ENCODE measurements around the gene SLC6A15.
A peak's percentile ranks its signal among the peaks of the same experiment; 100 is the strongest.

SLC6A15 gene

DNA sequence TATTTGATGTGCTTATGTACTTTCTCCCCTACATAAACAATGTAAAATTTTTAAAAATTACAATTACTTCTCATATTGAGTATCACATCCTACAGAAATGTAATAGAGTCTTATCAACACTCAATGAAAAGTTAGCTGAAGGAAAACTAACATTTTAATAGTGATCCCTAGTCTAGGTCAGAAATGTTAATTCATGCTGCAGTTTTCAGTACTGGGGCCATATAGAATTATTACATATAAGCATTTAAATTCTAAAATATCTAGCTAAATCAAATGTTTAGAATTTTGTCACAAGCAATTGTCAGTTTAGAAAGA is 37.8 kb downstream of the SLC6A15 start:
- DNase-seq (ENCODE audit: low read depth, low spot score): no peak

GRCh38 chr12:84874125-84874824 is 38.3 kb downstream of the SLC6A15 start:
- DNase-seq (ENCODE audit: low read depth, low spot score): peak; percentile 63

GRCh38 chr12:84862186-84862585 is 50.4 kb downstream of the SLC6A15 start:
- DNase-seq (ENCODE audit: low read depth, low spot score): no peak

GRCh38 chr12:84860718-84861117 is 51.9 kb downstream of the SLC6A15 start:
- no peak for DNase-seq (ENCODE audit: low read depth, low spot score)

GRCh38 chr12:84858796-84859195 is 53.8 kb downstream of the SLC6A15 start:
- DNase-seq (ENCODE audit: low read depth, low spot score): no peak

DNA sequence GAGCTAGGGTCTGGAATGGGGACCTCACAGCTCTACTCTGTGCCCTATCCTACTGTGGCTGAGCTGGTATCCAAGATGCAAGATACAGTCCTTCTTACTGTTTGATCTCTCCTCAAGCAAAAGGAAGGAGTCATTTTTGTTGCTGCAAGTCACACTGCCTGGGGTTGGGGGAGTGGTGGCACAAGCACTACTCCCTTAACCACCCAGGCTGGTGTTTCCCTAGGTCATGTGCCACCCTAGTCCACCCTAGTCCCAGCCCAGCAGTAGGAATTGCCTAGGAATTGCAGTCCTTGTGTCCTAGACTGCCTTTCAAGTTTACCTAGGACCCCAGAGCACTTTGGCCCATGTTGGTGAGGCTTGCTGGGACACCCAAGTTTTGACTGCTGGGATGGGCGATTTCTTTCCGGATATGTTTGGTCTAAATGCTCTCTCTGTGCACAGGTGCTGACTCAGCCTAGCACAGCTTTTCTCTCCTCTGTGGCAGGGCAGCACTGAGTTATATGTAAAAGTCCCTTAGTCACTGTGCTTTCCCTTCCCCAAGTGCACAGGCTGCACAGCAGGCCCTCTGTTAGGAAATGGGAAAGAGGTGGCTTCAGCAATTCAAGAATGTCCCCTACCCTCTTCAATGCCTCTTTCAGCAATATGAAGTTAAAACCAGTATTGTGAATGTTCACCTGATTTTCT is 54.9 kb downstream of the SLC6A15 start:
- no peak for DNase-seq (ENCODE audit: low read depth, low spot score)

GRCh38 chr12:84856156-84856900 is 56.3 kb downstream of the SLC6A15 start:
- DNase-seq (ENCODE audit: low read depth, low spot score): peak; percentile 2

- DNase-seq (ENCODE audit: low read depth, low spot score): no peak
These were observed 68.9 kb downstream of the SLC6A15 start for GRCh38 chr12:84843593-84844144.

DNA sequence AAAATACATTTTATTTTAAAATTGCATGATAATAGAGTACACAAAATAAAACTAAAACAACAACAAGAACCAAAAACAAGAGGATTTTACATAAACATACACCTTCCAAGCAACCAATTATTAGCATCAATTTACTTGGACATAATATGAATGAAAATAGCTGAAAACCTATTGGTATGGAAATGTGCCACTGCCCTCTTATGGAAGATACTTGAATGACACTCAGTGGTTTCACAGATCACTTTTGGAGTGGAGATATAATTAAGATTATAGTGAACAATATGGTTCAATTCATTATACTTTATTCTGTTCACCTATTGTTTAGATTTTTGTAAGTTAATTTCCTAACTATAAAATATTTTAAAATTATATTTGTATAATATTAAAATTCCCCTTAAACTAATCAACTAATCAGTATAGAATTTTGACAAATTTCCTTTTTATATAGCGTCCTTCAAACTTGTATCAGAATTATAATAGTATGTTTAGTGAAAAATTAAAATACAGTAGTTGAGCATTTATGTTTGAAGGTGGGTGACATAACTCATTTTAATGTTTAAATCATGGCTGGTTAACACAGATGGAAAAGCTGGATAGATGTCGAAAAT is 70.1 kb downstream of the SLC6A15 start:
- DNase-seq (ENCODE audit: low read depth, low spot score): peak; percentile 70

DNA sequence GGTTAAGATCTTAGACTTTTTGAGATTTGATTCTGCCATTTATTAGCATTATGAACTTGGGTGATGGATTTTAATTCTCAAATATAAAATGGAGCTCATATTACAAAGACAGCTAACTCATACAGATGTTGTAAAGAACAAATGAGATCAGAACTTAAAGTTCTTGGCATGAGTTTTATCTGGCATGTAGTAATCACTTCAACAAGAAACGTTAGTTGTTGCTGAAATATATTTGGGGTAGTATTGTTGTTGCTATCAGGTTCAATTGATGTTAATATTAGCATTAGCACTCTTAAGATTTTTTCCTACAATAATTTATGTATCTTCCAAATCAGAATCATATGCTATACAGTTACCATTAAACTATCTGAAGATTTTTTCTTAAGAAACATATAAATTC is 71.0 kb downstream of the SLC6A15 start:
- DNase-seq (ENCODE audit: low read depth, low spot score): no peak

DNA sequence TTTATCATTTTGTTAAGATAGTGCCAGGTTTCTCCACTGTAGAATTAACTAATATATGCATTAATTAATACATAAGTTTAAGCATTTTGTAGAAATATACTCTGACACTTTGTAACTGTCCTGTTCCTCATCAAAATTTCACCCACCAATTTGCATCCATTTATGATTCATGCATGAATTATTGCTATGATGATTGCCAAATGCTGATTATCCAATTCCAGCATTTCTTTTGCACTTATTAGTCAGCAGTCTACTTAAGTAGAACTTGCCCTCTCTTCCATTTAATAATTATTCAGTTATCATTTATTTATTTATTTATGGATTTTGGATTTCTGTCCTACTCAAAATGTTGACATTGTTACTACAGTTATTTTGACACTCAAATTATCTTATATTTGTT is 72.2 kb downstream of the SLC6A15 start:
- no peak for DNase-seq (ENCODE audit: low read depth, low spot score)

DNA sequence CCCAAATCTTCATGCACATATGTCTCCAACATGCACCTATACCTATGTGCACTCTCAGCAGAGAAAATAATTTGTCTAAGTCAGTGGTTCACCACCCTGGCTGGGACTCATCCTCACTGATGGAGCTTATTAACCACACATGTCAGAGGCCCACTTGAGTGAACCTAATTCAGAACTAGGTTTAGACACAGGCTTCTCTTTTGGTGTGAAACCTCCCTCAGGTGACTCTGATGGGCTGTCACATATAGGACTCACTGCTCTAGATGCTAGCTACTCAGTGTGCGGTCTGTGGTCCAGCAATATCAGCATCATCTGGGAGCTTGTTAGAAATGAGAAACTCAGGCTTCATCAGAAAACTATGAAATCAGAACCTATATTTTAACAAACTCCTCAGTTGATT is 85.7 kb downstream of the SLC6A15 start:
- DNase-seq (ENCODE audit: low read depth, low spot score): no peak

DNA sequence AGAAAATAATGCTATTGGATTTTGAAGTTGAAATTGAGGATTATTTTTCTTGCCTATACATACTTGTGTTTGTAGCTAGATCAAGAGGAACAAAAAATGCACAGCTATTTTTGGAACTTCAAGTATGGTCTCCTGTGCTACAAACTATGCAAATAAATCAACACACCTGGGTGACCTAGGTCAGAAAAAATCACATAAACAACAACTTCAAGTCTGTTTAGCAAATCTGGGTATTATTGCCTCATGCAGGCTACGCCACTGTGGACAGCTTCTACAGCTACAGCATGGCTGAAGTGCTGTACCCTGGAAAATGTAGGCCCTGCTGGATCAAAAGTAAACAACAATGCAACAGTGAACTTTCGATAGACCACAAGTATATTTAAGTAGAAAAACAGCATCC is 87.5 kb downstream of the SLC6A15 start:
- no peak for DNase-seq (ENCODE audit: low read depth, low spot score)

DNA sequence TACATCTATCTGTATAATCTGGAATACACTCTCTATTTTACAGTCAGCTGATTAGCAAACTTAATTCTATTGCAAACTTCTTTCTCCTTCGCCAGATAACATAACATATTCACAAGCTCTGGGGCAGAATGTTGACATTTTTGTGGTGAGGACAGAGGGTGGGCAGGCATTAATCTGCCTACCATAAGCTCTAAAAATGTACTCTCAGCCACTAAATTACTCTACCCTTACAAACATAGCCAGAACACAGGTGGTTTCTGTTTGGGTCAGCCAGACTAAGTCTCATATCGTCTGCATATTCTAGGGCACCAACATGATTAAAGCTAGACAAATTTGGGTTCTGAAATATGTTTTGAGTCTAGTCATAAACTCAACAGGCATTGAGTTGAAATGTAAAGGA is 90.1 kb downstream of the SLC6A15 start:
- peak; percentile 68 for DNase-seq (ENCODE audit: low read depth, low spot score)

DNA sequence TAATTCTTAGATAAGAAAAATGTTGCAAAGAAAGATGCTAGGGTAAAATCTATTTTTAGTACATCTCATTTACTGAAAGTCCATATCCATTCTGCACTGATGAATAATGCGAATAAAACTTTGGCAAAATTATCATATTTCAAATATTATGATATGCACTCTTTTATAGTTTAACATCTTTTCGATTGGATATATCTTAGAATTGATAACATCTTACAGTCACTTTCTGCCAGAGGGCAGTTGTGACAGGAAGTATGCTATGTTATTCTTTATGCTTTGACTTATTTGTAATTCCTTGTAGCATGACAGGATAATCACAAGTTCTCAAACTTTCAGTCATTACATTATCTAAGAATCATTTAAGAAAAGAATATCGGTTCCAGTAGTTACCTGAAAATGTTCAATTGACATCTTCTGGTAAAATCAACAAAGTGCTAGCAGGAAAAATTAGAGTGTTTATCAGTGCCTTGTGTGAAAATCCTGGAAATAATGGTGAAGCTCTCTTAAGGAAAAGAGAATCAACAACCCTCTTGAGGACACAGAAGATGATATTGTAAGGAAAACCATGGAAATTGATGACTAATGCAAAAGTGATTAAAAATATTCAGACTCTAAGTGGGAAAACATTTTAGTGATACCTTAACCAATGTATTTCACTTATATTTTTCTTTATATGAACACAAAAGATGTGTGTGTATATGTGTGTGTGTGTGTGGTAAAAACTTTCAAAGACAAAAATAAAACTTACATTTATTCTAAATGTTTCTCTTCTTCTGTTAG is 95.5 kb downstream of the SLC6A15 start:
- no peak for DNase-seq (ENCODE audit: low read depth, low spot score)

GRCh38 chr12:84814664-84815245 is 97.8 kb downstream of the SLC6A15 start:
- DNase-seq (ENCODE audit: low read depth, low spot score): peak; percentile 45

GRCh38 chr12:84813780-84814663 is 98.6 kb downstream of the SLC6A15 start:
- no peak for DNase-seq (ENCODE audit: low read depth, low spot score)

- DNase-seq (ENCODE audit: low read depth, low spot score): no peak
These were observed 101.3 kb downstream of the SLC6A15 start for GRCh38 chr12:84811291-84811690.

DNA sequence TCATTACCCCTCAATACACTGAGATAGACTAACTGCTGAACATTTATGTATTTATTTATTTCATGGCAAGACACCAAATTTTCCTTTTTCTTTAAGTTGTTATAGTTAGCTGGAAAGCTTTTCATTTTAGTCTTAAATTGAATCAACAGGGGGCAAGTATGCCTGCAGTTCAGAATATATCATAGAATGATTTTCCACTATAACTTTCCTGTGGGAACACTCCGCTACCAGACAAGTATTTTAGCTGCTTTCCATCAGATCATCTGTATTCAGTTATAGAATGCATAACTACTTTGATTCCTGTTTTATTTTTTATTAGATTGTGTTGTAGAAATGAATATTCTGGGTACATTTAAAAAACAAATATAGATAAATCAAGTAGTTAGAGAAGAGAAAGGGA is 102.0 kb downstream of the SLC6A15 start:
- no peak for DNase-seq (ENCODE audit: low read depth, low spot score)

All from astrocyte of the hippocampus (primary cell).